CD4-positive, alpha-beta T cell treated with Interleukin-17A for 4 hours (primary cell): ENCODE measurements around the gene KIF26B.

Experiments
- DNase-seq: peaks from one replicate; pipeline ENCODE4 v3.0.0-alpha.2; 2020; ENCODE audit warnings: mixed read lengths

Gene KIF26B

DNA sequence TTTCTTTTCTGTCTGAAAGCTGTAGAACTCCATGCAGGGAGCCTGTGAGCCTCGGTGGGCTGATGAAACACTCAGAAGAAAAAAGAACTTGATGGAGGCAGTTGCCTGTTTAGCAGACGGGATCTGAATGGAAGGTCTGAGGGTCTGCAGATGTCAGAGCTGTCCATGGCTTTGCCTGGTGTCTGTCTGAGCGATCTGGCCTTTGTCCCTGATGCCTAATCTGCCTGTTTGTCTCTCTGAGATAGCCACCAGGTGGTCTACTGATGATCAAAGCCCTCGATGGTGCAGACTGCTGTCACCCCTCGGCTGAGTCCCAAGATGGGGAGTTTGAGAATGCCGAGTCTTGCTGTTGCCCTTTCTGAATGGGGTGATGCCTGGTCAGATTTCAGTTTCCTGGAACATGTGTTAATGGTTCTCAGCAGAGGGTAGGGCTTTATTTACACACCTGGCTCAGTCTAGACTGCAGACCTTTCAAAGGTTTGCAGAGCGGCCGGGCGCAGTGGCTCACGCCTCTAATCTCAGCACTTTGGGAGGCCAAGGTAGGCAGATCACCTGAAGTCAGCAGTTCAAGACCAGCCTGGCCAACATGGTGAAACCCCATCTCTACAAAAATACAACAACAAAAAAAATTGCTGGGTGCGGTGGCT lies 90.4 kb downstream of the KIF26B start:
- no peak for DNase-seq

DNA sequence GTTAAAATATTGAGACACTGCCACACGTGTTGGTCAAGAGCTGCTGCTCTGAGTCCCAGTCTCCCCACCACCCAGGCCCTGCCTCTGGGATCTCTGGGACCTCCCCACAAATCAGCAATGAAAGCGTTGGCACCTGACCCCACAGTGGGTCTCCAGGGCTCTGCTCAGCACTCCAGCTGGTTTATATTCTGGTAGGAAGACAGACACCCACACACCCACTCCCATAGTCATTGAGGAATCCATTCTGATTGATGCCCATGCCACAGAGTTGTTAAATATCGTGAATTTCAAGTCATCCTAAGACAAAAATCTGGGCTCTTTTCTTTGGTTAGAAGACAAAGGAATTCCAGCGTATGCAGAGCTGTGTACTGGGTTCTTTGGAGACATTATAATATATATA lies 91.6 kb downstream of the KIF26B start:
- DNase-seq: no peak

DNA sequence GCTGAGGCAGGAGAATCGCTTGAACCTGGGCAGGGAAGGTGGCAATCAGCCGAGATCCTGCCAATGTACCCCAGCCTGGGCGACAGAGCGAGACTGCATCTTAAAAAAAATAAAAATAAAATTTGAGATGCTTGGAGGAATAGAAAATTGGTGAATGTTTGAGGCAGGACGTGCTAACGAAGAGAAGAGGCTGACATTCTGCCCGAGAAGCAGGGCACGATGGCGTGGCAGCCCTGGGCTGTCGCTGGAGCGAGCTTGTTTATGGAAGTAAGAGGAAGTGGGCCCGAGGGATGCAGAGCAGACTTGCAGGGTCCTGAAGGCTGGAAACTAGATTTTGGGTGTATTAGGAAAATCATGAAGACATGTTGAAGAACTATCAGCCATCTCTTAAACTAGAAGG lies 92.6 kb downstream of the KIF26B start:
- no peak for DNase-seq

DNA sequence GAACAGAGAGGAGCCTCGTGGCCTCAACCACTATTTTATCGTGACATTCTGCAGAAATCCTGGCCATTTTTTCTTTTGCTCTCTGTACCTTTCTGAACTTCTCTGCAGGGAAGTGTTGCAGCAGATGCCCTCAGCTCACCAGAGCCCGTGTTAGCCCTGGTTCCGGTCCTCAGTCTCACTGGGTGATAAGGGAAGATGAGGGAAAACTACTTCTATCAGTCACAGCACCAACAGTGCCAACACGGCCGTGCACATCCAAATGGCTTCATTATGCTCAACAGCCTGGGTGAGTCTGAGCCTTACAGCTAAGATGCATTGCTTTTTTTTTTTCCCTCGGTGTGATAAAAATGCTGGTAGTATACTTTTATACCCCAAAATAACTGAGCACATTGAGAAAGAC lies 93.0 kb downstream of the KIF26B start:
- DNase-seq: no peak

DNA sequence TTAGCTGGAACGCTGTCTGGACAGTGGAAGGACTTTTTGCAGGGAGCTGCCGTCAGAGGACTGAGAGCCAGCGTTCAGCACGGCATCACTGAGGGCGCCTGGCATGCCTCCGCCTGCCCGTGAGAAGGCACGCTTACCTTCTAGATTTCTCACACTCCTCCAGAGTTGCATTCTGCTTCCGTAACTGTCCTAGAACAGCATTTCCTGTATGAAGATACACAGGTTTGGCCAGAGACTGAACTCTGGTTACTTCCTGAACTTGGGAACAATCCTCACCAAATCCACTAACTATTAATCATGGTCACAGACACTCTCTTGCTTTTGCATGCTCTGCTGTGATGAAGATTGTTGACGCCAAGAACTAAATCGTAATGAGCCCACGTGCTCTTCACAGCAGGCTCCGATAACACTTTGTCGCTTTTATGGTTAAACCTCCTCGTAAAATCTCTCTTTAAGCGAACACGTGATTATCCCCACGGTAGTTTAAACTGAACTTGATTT lies 93.5 kb downstream of the KIF26B start:
- no peak for DNase-seq

DNA sequence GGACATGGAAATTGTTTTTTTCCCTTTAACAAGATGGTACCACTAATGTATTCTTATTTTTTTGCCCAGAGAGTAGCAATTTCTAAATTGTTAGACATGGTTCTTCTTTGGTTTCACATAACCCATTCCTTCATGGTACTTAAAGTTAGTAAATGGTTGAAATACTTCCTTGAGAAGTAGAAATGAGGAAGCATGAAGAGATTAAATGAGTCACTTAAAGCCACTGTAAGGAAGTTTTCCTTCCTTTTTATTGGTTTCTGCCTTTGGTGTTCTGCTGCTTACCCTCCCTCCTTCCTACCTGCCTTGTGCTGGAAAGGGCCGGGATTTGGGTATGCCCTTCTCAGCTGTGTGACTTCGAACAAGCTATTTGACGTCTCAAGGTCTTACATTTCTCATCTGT lies 101.0 kb downstream of the KIF26B start:
- DNase-seq: no peak

DNA sequence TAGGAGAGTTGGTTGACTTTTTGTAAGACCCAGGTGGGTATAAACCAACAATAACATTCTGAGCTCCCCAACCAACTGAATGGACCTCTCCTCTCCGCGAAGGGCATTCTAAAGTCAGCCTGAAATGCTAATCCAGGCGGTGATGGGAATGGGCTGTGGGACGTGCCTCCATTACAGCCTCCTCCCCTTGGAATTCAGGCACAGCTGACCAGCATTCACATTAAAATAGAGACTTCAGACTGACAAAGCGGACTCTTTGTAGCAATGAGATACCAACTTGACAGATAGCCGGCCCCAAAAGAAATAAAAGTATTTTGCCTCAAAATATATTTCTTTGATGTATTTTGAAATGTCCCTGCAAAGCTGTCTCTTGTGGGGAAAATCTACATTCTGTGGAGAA lies 101.7 kb downstream of the KIF26B start:
- DNase-seq: no peak

DNA sequence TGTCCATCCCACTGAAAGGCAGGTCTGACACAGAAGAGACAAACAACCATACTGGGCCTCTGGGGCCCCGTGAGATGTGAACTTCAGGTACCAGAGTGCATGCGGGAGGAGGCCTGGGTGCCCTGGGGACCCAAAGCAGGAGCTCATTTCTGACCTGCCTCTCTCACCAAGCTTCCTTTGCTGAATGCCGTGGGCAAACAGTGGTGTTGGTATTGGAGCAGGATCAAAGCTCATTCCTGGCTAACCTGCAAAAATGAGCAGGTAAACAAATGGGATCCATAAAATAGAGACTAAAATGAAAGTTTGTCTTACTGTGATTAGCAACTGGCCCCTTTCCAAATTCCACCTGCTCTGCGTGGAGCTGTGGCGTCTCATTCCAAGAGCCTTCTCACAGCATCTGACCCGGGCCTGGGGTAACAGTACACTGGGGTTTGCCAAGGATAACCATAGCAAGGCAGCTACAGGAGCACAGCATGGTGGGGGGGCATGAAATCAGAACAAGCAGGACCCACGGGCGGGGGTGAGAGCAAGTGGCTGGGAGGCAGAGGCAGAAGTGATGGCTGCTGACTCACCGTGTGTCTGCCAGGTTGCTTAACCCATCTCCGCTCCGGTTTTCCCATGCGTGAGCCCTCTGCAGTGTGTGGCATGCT lies 103.6 kb downstream of the KIF26B start:
- DNase-seq: no peak

DNA sequence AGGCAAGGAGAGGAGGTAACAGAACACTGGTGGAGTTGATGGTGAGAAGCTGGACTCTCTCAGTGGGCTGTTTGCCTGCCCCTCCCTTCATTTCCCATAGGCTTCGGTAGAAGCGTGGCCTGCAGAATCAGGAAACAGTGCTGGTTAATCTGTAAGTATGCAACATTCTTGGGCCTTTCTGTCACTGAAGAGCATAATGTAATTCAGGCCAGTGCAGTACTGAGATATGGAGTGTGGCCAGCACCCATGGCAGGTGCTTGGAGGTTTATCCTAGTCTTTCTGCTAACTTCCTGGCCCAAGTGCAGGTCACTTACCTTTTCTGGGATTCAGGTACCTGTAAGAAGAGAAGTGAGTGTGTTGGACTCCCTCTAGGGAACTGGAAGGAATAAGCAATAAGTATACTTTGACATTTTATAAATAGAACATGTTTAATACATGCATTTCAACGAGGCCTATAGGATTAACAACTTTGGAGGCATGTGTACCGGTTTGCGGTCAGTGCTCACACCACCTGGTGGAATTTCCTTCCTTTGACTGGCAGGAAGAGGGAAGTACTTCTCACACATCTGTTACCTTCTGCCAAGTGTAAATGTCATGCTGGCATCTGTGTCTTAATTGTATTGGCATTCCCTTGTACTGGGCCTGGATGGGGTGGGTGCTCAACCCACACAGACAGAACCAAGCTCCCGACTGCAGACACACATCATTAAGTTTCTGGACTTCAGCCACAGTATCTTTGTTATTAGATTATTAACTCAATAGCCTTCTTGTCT lies 105.5 kb downstream of the KIF26B start:
- DNase-seq: no peak

DNA sequence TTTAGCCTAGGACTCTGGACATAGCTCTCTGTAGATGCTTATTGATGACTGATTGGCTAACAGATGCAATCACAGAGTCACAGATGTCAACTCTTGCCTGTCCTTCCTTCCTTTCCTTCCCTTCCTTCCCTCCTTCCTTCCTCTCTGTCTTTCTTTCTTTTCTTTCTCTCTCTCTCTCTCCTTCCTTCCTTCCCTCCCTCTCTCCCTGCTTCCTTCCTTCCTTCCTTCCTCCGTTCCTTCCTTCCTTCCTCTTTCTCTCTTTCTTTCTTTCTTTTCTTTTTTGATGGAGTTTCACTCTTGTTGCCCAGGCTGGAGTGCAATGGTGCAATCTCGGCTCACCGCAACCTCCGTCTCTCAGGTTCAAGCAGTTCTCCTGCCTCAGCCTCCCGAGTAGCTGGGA lies 106.1 kb downstream of the KIF26B start:
- no peak for DNase-seq

DNA sequence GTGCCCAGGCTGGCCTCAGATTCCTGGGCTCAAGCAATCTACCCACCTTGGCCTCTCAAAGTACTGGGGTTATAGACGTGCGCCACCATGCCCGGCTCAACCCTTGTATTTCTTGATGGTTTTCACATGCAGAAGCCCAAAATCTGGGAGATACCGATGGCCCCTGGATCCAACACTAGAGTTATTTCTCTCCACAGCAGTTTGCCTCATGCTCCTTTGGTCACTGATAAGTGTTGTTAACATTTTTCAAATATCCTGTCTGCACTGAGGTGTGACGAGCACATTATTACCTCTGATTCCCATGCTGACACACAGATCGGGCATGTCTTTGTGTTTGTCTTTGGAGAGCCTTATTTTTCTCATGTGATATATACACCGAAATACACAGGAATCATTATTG lies 107.0 kb downstream of the KIF26B start:
- DNase-seq: no peak

DNA sequence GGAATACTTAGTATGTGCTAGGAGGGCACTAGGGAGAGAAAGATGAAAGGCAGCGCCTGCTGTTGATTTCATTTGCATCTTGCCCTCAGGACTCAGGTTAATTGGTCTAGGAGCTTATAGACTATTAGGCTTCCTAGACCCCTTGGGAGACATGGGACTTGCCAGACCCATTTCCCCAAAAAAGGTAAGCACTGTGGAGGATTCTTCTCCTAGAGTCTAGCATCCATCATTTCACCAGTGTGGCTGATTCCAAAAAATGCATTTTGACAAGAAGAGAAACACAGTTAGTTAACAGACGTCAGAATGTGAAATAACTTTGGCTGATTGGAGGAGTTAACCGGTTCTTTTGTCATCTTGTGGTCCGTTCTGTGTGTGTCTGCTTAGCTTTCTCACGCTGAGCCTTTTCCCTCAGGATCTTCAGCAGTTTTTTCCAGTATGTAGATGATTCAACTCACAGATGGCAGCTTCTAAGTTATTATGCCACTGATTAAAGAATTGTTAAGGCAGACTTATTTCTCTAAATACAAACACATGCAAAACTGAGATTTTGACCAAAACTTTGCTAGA lies 108.8 kb downstream of the KIF26B start:
- no peak for DNase-seq

DNA sequence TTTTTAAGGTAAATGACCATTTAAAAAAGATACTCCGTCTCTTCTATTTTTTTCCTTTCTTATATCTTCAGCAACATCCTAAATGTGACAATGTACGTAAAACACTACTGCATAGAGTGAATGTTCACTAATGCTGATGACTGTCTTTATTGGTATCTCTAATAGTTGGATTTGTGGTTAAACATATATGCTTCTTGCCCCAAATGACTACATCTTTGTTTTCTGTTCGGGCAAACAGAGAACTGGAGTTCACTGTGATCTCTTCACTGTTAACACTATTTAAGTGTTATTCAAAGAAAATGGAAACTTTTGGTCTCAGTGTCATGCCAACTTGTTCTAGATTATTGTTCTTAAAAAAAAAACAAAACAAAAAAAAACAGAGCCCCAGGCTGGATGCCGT lies 109.4 kb downstream of the KIF26B start:
- no peak for DNase-seq

DNA sequence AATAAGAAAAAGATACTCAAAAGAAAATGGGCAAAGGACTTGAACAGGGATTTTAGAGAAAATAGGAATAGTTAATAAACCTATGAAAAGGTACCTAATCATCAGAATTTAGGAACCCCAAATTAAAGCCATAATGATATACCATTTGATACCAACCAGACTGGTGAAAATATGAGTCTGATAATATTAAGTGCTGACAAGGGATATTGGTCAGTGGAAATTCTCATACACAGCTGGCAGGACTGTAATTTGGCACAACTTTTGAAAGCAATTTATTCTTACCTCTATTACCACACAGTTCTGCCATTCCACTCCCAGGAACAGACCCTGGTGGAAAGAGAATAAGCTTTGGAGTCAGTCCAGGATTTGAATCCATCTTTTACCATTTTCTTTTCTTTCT lies 111.3 kb downstream of the KIF26B start:
- no peak for DNase-seq

DNA sequence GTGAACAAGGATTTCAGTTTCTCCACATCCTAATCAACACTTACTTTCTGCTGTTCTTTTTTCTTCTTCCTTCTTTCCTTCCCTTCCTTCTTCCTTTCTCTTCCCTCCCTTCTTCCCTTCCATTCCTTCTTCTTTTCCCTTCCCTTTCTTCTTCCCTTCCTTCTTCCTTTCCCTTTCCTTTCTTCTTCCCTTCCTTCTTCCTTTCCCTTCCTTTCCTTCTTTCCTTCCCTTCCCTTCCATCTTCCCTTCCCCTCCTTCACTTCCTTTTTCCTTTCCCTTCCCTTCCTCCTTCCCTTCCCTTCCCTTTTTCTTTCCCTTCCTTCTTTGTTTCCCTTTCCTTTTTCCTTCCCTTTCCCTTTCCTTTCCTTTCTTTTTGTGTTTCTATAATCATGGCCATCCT lies 115.3 kb downstream of the KIF26B start:
- DNase-seq: no peak

DNA sequence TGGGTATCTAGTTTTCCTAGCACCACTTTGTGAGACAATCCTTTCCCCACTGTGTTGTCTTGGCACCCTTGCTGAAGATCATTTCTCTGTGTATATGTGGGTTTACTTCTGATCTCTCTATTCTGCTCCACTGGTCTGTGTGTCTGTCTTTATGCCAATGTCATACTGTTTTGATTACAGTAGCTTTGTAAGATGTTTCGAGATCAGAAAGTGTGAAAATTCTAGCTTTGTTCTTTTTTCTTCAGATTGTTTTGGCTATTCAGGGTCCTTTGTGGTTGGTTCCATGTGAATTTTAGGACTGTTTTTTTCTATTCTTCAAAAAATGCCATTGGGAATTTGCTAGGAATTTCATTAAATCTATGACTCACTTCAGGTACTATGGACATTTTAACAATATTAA lies 116.2 kb downstream of the KIF26B start:
- DNase-seq: no peak

DNA sequence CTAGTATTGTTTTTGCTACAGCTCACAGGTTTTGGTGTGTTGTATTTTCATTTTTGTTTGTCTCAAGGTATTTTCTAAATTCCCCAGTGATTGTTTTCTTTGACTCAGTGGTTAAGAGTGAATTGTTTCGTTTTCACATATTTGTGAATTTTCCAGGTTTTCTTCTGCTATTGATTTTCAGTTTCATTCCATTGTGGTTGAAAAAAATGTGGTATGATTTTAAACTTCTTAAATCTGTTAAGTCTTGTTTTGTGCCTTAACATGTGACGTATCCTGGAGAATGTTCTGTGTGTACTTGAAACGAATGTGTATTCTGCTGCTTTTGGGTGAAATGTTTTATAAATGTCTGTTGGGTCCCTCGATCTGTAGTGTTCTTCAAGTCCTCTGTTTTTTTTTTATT lies 117.9 kb downstream of the KIF26B start:
- no peak for DNase-seq

DNA sequence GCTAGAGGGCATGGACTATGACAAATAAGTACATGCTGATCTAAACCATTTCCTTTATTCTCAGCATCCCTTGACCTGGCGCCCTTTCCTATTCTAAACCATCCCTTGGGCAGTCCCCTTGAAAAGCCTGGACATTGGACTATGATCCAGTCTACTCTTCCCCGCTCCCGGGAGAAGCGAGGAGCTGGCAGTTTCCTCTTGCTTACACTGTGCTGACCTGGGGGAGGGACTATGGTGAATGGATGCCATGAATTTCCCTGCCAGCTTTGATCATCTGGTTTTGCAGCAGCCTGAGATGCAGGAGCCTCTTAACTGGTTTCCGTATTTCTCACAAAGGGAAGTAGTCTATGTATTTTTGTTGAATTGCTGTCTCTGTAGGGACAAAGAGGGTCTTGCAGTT lies 121.7 kb downstream of the KIF26B start:
- no peak for DNase-seq

DNA sequence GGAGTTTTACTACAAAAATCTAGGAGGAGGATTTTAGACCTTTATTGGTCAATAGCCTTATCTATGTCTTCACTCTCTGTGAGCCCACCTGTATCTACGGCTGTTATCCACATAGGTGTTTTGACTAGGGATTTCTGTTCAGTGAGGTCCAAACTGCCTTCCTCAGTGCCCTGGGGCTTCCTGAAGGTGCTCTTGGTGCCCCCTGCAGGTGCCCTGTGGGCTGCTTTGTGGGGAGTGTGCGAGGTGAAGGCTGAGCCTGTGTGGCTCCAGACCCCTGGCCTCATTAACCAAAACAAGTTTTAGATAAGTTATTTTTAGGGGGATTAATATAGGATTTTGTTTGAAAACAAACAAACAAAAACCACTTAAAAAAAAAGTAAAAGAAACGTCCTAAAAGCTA lies 122.5 kb downstream of the KIF26B start:
- no peak for DNase-seq

DNA sequence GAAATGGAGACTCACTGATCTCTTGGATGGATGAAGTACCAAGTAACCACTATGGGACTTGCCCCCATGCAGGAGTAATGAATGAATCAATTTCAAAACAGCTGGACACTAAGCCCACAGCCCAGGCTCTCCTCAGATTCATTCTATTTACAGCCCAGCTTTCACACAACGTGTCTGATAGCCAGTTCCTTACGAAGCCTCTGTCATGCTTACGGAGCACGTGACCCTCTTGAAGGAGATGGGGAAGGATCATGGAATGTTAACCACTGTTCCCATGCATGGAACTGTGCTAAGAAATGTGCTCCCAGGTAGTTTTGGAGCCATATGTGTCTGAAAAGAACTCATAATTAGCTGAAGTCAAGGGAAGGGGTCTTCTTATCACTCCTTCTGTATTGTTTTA lies 124.1 kb downstream of the KIF26B start:
- DNase-seq: no peak

DNA sequence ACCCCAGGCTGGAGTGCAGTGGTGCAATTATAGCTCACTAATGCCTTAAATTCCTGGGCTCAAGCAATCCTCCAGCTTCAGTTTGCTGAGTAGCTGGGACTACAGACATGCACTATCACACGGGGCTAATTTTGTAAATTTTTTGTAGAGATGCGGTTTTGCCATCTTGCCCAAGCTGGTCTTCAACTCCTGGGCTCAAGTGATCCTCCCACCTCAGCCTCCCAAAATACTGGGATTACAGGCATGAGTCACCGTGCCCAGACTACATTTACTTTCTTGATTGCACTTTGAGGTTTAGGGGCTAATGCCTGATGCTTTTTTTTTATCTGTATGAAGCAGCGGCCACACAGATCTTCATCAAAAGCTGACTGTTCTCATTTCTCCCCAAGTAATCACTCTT lies 124.6 kb downstream of the KIF26B start:
- no peak for DNase-seq

DNA sequence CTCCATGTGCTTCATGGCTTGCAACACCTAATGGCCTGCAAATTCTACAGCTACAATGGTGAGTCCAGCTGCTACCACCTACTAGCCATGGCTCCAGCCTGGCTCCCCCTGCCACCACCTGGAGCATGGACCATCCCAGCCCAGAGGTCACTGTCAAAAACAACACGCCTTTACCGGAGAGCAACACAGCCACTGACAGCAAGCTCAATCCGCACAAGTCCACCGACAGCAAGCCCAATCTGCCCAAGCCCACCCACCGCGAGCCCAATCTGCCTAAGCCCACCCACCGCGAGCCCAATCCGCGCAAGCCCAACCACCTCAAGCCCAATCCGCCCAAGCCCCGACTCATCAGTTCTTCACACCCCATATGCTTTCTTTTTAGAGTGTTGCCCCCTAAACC lies 128.2 kb downstream of the KIF26B start:
- no peak for DNase-seq

DNA sequence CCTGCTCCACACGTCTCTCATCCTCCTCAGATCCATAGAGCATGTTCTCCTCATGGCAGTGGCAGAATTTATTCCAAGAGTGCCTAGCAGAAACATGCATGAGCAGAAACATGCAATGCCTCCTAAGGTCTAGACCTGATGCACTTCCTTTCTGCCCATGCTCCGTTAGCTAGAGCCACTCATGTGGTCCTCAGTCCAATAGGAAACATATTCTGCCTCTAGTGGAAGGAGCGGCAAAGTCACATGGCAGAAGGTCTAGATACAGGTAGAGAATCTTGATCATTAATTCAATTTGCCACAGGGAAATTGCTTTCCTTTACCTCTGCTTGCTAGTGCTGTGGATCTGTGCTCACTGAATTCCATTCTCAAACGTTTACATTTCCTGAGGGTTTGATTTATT lies 130.4 kb downstream of the KIF26B start:
- DNase-seq: no peak

DNA sequence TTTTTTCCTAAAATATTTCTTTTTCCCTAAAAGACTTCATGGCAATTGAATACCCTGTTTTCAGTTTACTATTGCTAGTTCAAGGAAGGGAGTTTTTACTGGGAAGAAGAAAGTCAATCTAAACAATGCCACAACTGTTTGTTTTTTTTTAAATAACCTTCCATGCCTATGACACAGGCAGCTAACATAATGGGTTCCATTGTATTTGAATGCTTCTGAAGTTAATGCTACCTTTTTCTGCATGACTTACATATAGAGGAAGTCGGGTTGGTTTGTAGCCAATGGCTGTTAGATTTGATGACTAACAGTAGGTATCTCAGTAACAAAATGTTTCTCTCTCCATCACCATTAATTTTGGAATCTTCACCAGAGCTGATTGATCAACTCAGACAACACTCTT lies 134.0 kb downstream of the KIF26B start:
- DNase-seq: no peak
